Measurements from ENCODE around the gene ADGRG1. TPM values are rescaled to one million over a fixed set of nuclear protein-coding genes. Genes with fewer than 3 reads are reported as not detected.

Gene ADGRG1
- total RNA-seq, 2 experiments from 2014 or later, result not detected

DNA sequence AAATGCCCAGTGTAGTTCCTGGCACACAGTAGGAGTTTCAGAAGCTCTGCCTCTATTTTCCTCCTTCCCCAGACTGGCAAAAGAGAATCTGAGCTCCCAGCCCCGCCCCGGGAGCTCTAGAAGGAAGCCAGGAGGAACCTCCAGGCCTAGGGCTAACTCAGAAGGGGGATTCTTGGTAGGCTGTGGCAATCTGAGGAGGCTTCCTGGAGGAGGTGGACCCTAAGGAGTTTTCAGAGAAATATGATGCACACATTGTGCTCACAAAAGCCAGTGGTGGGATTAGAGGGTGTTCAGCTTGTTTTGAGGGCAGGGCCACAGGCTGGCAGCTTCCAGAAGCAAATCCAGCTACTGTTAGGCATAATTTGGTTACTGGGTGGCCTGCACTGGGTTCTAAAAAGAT is 10.0 kb downstream of the ADGRG1 start:
- BruUV-seq (replicated peaks), result no TSS peak
- Histone ChIP-seq H3K9me2 (ENCODE audit: insufficient read depth, low read length) (no peaks in the 10 kb centered on the region), H2AFZ (ENCODE audit: low read length) (no peak overlapping the region), H3K79me2 (ENCODE audit: insufficient read depth, low read depth, low read length) (no peaks in the 10 kb centered on the region), H3K4me3 (ENCODE audit: low read depth, low read length, poor library complexity, severe bottlenecking) (no peak overlapping the region), H3K4me1 (ENCODE audit: insufficient read depth, low read length, poor library complexity, severe bottlenecking) (no peaks in the 10 kb centered on the region), H3K27ac (ENCODE audit: low read depth, low read length, poor library complexity, severe bottlenecking) (no peak overlapping the region), H3K4me2 (ENCODE audit: low read length) (no peak overlapping the region), H4K20me1 (ENCODE audit: insufficient read depth, low read length) (no peaks in the 10 kb centered on the region), H3K9me3 (ENCODE audit: low read length) (no peaks in the 10 kb centered on the region), H3K36me3 (ENCODE audit: insufficient read depth, low read length) (no peaks in the 10 kb centered on the region)
- no peak for TF ChIP-seq EZH2phosphoT487 (IDR thresholded peaks at IDR 0.05; ENCODE audit: borderline replicate concordance, low read depth, low read length)
- TF ChIP-seq, protein P1, sequence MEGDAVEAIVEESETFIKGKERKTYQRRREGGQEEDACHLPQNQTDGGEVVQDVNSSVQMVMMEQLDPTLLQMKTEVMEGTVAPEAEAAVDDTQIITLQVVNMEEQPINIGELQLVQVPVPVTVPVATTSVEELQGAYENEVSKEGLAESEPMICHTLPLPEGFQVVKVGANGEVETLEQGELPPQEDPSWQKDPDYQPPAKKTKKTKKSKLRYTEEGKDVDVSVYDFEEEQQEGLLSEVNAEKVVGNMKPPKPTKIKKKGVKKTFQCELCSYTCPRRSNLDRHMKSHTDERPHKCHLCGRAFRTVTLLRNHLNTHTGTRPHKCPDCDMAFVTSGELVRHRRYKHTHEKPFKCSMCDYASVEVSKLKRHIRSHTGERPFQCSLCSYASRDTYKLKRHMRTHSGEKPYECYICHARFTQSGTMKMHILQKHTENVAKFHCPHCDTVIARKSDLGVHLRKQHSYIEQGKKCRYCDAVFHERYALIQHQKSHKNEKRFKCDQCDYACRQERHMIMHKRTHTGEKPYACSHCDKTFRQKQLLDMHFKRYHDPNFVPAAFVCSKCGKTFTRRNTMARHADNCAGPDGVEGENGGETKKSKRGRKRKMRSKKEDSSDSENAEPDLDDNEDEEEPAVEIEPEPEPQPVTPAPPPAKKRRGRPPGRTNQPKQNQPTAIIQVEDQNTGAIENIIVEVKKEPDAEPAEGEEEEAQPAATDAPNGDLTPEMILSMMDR (conservative IDR thresholded peaks at IDR 0.05; ENCODE audit: low read length), result no peak
- no peak for DNase-seq (ENCODE audit: low spot score)
- ChIA-PET POLR2A (interaction anchor here (0.9 kb wide), 1 partner anchor 28 kb away, joined by 3 read pairs; no protein-coding TSS in a partner anchor), CTCF (ENCODE audit: unreplicated experiment) (interaction anchor here (1.1 kb wide), 1 partner anchor 11 kb away, joined by 3 read pairs; no protein-coding TSS in a partner anchor)
- intact Hi-C loops (cut with micrococcal nuclease; ENCODE audit: unreplicated experiment), result no loop called here

DNA sequence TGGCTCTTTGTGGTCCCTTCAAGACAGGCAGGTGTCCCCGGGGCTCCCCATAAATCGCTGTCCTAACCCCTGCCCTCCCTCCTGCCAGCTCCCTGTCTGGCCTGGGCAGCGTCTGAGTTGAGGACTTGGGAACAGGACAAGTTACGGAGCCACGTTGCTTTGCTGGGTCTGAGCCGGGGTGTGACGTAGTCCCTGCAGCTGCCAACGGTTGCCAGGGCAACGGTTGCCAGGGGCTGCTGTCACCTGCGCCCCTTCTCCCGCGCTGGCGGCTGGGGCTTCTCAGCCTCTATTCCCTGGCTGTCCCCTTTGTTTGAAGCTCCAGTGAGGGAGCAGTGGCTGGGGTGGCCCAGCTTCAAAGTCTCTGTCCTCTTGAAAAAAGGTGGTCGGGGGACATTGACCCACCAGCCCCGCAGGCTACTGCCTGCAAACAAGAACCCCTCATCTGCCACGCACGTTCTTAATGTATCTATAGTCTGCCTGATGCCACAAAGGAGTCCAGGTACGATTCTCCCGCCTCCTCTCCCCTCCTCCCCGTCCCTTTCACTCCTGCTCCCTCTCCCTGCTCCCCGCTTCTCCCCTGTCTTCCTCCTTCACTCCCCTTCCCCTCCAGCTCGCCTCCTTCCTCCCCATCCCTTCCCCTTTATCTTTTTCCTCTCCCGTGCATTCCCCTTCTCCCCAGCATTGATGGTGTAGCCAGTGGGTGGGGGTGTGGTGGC is 10.9 kb downstream of the ADGRG1 start:
- Histone ChIP-seq H3K4me2 (ENCODE audit: low read length) (no peak overlapping the region), H3K27ac (ENCODE audit: low read depth, low read length, poor library complexity, severe bottlenecking) (no peak overlapping the region), H3K9me3 (ENCODE audit: low read length) (no peaks in the 10 kb centered on the region), H3K9me2 (ENCODE audit: insufficient read depth, low read length) (no peaks in the 10 kb centered on the region), H4K20me1 (ENCODE audit: insufficient read depth, low read length) (no peaks in the 10 kb centered on the region), H2AFZ (ENCODE audit: low read length) (no peak overlapping the region), H3K4me1 (ENCODE audit: insufficient read depth, low read length, poor library complexity, severe bottlenecking) (no peaks in the 10 kb centered on the region), H3K79me2 (ENCODE audit: insufficient read depth, low read depth, low read length) (no peaks in the 10 kb centered on the region), H3K36me3 (ENCODE audit: insufficient read depth, low read length) (no peaks in the 10 kb centered on the region), H3K4me3 (ENCODE audit: low read depth, low read length, poor library complexity, severe bottlenecking) (no peak overlapping the region)
- TF ChIP-seq EZH2phosphoT487 (IDR thresholded peaks at IDR 0.05; ENCODE audit: borderline replicate concordance, low read depth, low read length), result no peak
- TF ChIP-seq, protein P1 (conservative IDR thresholded peaks at IDR 0.05; ENCODE audit: low read length), result no peak
- BruUV-seq (replicated peaks), result no TSS peak
- peak; percentile 37 for DNase-seq (ENCODE audit: low spot score)
- CTCF ChIA-PET (ENCODE audit: unreplicated experiment), result interaction anchor here (1.1 kb wide), 1 partner anchor 10 kb away, joined by 3 read pairs; no protein-coding TSS in a partner anchor
- intact Hi-C loops (cut with micrococcal nuclease; ENCODE audit: unreplicated experiment), result no loop called here
- POLR2A ChIA-PET, result no interaction called here

DNA sequence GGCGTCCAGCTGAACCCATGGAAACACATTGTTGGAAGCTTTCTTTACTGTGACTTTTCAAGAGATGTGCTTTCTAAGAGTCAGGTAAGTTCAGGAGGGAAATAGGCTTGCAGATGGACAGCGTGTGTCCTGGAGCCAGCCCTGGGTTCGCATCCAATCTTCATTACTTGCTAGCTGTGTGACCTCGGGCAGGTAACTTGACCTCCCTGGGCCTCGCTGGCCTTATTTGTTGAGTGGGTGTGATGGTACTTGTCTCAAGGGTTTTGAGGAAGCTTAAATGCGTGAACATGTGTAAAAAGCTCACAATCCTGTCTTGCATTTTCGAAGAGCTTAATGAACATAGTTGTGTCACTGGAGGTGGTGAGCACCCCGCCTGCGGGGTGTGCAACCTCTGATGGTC is 11.8 kb downstream of the ADGRG1 start:
- no peaks in the 10 kb centered on the region for H3K4me1 ChIP-seq (ENCODE audit: insufficient read depth, low read length, poor library complexity, severe bottlenecking)
- DNase-seq (ENCODE audit: low spot score), result no peak
- H3K79me2 ChIP-seq (ENCODE audit: insufficient read depth, low read depth, low read length), result no peaks in the 10 kb centered on the region
- H3K36me3 ChIP-seq (ENCODE audit: insufficient read depth, low read length), result no peaks in the 10 kb centered on the region
- intact Hi-C loops (cut with micrococcal nuclease; ENCODE audit: unreplicated experiment), result loop anchor here (10.0 kb wide), 1 partner anchor 225 kb away; no protein-coding TSS in a partner anchor
- H2AFZ ChIP-seq (ENCODE audit: low read length), result no peak overlapping the region
- ChIA-PET POLR2A (no interaction called here), CTCF (ENCODE audit: unreplicated experiment) (no interaction called here)
- no peaks in the 10 kb centered on the region for H3K9me2 ChIP-seq (ENCODE audit: insufficient read depth, low read length)
- no peaks in the 10 kb centered on the region for H4K20me1 ChIP-seq (ENCODE audit: insufficient read depth, low read length)
- no peak overlapping the region for H3K4me2 ChIP-seq (ENCODE audit: low read length)
- no peaks in the 10 kb centered on the region for H3K9me3 ChIP-seq (ENCODE audit: low read length)
- H3K27ac ChIP-seq (ENCODE audit: low read depth, low read length, poor library complexity, severe bottlenecking), result no peak overlapping the region
- no TSS peak for BruUV-seq (replicated peaks)
- no peak overlapping the region for H3K4me3 ChIP-seq (ENCODE audit: low read depth, low read length, poor library complexity, severe bottlenecking)
- TF ChIP-seq EZH2phosphoT487 (IDR thresholded peaks at IDR 0.05; ENCODE audit: borderline replicate concordance, low read depth, low read length), result no peak
- TF ChIP-seq, protein P1 (conservative IDR thresholded peaks at IDR 0.05; ENCODE audit: low read length), result no peak

Data from OCI-LY7 (cell line).